ENCODE results near the gene FAM222A. TPM values are rescaled to one million over a fixed set of nuclear protein-coding genes. Genes with fewer than 3 reads are reported as not detected.

The FAM222A gene
- total RNA-seq, 1 donor from 2014 or later, result 2.4 TPM

GRCh38 chr12:109773384-109774011 is 59.9 kb downstream of the FAM222A start:
- Histone ChIP-seq H3K4me3 (peak overlapping the region; percentile 17), H3K9me3 (no peaks in the 10 kb centered on the region), H3K4me1 (peaks cover 12% of the 10 kb centered on the region), H3K27me3 (ENCODE audit: low read depth) (no peaks in the 10 kb centered on the region), H3K36me3 (no peaks in the 10 kb centered on the region), H3K27ac (no peak overlapping the region)
- intact Hi-C loops (cut with DNase I), result loop anchor here (10.0 kb wide), 1 partner anchor 249 kb away; no protein-coding TSS in a partner anchor
- peak; percentile 48 for DNase-seq
- peak; percentile 49 to 54 for ATAC-seq
- TF ChIP-seq, protein P1, sequence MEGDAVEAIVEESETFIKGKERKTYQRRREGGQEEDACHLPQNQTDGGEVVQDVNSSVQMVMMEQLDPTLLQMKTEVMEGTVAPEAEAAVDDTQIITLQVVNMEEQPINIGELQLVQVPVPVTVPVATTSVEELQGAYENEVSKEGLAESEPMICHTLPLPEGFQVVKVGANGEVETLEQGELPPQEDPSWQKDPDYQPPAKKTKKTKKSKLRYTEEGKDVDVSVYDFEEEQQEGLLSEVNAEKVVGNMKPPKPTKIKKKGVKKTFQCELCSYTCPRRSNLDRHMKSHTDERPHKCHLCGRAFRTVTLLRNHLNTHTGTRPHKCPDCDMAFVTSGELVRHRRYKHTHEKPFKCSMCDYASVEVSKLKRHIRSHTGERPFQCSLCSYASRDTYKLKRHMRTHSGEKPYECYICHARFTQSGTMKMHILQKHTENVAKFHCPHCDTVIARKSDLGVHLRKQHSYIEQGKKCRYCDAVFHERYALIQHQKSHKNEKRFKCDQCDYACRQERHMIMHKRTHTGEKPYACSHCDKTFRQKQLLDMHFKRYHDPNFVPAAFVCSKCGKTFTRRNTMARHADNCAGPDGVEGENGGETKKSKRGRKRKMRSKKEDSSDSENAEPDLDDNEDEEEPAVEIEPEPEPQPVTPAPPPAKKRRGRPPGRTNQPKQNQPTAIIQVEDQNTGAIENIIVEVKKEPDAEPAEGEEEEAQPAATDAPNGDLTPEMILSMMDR (IDR thresholded peaks at IDR 0.05), result no peak

DNA sequence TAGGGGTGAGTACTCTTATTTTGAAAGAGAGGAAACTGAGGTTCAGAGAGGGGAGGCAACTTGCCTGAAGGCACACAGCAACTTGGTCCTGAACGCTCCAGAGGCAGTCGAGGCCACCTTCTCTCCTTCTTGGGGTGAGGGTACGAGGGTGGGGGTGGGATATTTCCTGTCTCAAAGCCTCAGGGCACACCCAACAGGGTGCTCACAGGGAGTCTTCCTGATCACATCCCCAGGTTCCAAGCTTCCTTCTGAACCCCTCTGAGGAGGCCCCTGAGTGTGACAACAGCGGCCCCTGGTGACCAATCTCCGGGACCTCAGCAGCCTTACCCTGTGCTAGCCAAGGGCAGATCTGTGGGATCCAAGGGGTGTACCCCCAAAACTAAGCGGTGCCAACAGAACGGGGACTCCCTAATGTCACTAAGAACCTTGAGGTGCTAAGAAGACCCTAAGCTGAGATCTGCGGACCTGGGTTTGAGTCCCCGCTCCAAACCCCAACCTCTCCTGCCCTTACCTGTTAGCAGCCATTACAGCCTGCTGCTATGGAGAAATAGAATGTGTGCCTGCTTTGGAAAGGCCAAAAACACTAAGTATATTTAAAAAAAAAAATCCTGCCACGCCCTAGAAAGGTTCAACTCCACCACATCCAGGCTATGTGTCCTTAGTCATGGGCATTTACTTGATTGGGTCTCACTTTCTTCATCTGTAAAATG is 61.7 kb downstream of the FAM222A start:
- ATAC-seq, result peak; percentile 87 to 89
- intact Hi-C loops (cut with DNase I), result loop anchor here (10.0 kb wide), 1 partner anchor 251 kb away; no protein-coding TSS in a partner anchor
- TF ChIP-seq, protein P1 (IDR thresholded peaks at IDR 0.05), result peak; percentile 88

DNA sequence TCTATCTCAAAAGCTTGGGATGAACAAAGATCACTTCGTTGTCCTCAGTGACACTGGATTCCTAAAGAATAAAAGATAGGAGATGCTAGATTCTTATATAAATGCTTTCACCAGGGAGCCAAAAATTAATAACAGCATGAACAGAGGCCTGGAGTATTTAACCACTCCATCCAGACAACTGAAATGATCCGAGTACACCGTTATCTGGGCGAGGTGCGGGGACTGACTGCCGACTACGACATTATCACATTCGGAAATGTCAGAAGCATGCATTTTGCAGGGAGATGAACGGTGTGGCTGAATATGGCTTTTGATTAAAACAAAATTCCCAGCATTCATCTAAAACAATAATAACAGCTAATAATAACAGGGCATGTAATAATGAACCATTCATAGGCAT is 63.0 kb downstream of the FAM222A start:
- ATAC-seq, result no peak
- Histone ChIP-seq H3K27me3 (ENCODE audit: low read depth) (no peaks in the 10 kb centered on the region), H3K4me1 (peaks cover 12% of the 10 kb centered on the region), H3K36me3 (no peaks in the 10 kb centered on the region), H3K9me3 (no peaks in the 10 kb centered on the region), H3K27ac (no peak overlapping the region), H3K4me3 (no peak overlapping the region)
- no peak for DNase-seq
- intact Hi-C loops (cut with DNase I), result loop anchor here (10.0 kb wide), 1 partner anchor 252 kb away; no protein-coding TSS in a partner anchor
- TF ChIP-seq, protein P1 (IDR thresholded peaks at IDR 0.05), result no peak

More for the DNA sequence above, 61.7 kb downstream of the FAM222A start:
- Histone ChIP-seq H3K4me3 (no peak overlapping the region), H3K36me3 (no peaks in the 10 kb centered on the region), H3K27me3 (ENCODE audit: low read depth) (no peaks in the 10 kb centered on the region), H3K27ac (no peak overlapping the region), H3K4me1 (peaks cover 12% of the 10 kb centered on the region), H3K9me3 (no peaks in the 10 kb centered on the region)
- peak; percentile 77 for DNase-seq

DNA sequence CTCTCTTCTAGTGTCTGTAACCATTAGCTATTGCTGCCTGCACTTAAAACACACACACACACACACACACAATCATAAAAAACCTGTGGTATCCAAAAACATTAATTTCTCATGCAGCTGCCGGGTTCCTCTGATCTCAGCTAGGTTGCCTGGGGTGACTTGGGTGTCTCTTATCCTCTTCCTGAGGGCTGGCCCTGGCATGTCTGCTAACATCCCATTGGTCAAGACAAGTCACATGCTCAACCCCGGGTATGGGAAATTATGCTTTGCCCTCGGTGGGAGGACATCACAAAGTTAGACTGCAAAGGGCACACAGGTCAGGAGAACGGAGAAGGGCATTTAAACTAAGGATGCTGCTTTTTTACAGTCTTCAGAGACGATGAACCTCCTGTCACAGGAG is 63.9 kb downstream of the FAM222A start:
- H3K36me3 ChIP-seq, result no peaks in the 10 kb centered on the region
- intact Hi-C loops (cut with DNase I), result loop anchor here (10.0 kb wide), 1 partner anchor 253 kb away; no protein-coding TSS in a partner anchor
- peaks cover 12% of the 10 kb centered on the region for H3K4me1 ChIP-seq
- DNase-seq (peak; percentile 30), ATAC-seq (no peak)
- no peak overlapping the region for H3K27ac ChIP-seq
- TF ChIP-seq, protein P1 (IDR thresholded peaks at IDR 0.05), result no peak
- H3K27me3 ChIP-seq (ENCODE audit: low read depth), result no peaks in the 10 kb centered on the region
- no peak overlapping the region for H3K4me3 ChIP-seq
- no peaks in the 10 kb centered on the region for H3K9me3 ChIP-seq

GRCh38 chr12:109778684-109779083 is 65.1 kb downstream of the FAM222A start:
- intact Hi-C loops (cut with DNase I), result loop anchor here (10.0 kb wide), 1 partner anchor 254 kb away; no protein-coding TSS in a partner anchor
- ATAC-seq, result no peak

More at GRCh38 chr12:109778684-109779083, 65.1 kb downstream of the FAM222A start:
- Histone ChIP-seq H3K4me1 (peaks cover 1% of the 10 kb centered on the region), H3K27me3 (ENCODE audit: low read depth) (no peaks in the 10 kb centered on the region), H3K4me3 (no peak overlapping the region), H3K36me3 (no peaks in the 10 kb centered on the region), H3K27ac (no peak overlapping the region), H3K9me3 (no peaks in the 10 kb centered on the region)
- TF ChIP-seq, protein P1 (IDR thresholded peaks at IDR 0.05), result no peak
- DNase-seq, result no peak
